WTC11 (cell line): ENCODE data around the gene GPC5.

Source experiments
- FOXK1 ChIP-seq: sonication (generic); formaldehyde crosslinking; IDR thresholded peaks from 2 replicates; pipeline ENCODE4 v1.8.0; 2022; ENCODE audit warnings: mild to moderate bottlenecking, moderate library complexity, missing genetic modification reagents
- HMGXB4 ChIP-seq: sonication (generic); formaldehyde crosslinking; IDR thresholded peaks from 2 replicates; pipeline ENCODE4 v1.8.1; 2023; ENCODE audit warnings: mild to moderate bottlenecking, moderate library complexity, missing genetic modification reagents
- MXD4 ChIP-seq: fragments of 250-450 bp; sonication (Bioruptor Pico); IDR thresholded peaks from 2 replicates; pipeline ENCODE4 v1.8.0; 2021; ENCODE audit warnings: mild to moderate bottlenecking, moderate library complexity, borderline replicate concordance
- MYBL2 ChIP-seq: sonication (generic); formaldehyde crosslinking; IDR thresholded peaks from 2 replicates; pipeline ENCODE4 v1.8.1; 2023; ENCODE audit warnings: mild to moderate bottlenecking, moderate library complexity, missing genetic modification reagents
- SP1 ChIP-seq: sonication (generic); formaldehyde crosslinking; conservative IDR thresholded peaks from 2 replicates; pipeline ENCODE4 v1.8.1; 2022; ENCODE audit warnings: missing genetic modification reagents
- TCF7 ChIP-seq: sonication (generic); formaldehyde crosslinking; IDR thresholded peaks from 2 replicates; pipeline ENCODE4 v1.8.0; 2022; ENCODE audit warnings: mild to moderate bottlenecking, low read depth, missing genetic modification reagents, moderate library complexity
- ZBTB43 ChIP-seq: sonication (generic); formaldehyde crosslinking; IDR thresholded peaks from 2 replicates; pipeline ENCODE4 v1.8.1; 2023; ENCODE audit warnings: mild to moderate bottlenecking, missing genetic modification reagents
- ZNF121 ChIP-seq: sonication (generic); formaldehyde crosslinking; IDR thresholded peaks from 2 replicates; pipeline ENCODE4 v1.8.0; 2023; ENCODE audit warnings: missing genetic modification reagents
- ZNF232 ChIP-seq: sonication (generic); formaldehyde crosslinking; IDR thresholded peaks from 2 replicates; pipeline ENCODE4 v1.8.0; 2022; ENCODE audit warnings: mild to moderate bottlenecking, missing genetic modification reagents
- ZNF263 ChIP-seq: sonication (generic); formaldehyde crosslinking; IDR thresholded peaks from 2 replicates; pipeline ENCODE4 v1.8.1; 2022; ENCODE audit warnings: low read depth, mild to moderate bottlenecking, moderate library complexity, missing genetic modification reagents
- TF ChIP-seq, protein P1 (sequence below): fragments of 200-600 bp; IDR thresholded peaks from 2 replicates; pipeline ENCODE4 v1.8.0; 2022; ENCODE audit warnings: antibody characterized with exemption
- TF ChIP-seq, protein P2 (sequence below): sonication (generic); formaldehyde crosslinking; IDR thresholded peaks from 2 replicates; pipeline ENCODE4 v1.8.1; 2022; ENCODE audit warnings: low read depth, missing genetic modification reagents, borderline replicate concordance
- TF ChIP-seq, protein P3 (sequence below): sonication (generic); formaldehyde crosslinking; IDR thresholded peaks from 2 replicates; pipeline ENCODE4 v1.8.0; 2023; ENCODE audit warnings: missing genetic modification reagents, mild to moderate bottlenecking, borderline replicate concordance

DNA sequence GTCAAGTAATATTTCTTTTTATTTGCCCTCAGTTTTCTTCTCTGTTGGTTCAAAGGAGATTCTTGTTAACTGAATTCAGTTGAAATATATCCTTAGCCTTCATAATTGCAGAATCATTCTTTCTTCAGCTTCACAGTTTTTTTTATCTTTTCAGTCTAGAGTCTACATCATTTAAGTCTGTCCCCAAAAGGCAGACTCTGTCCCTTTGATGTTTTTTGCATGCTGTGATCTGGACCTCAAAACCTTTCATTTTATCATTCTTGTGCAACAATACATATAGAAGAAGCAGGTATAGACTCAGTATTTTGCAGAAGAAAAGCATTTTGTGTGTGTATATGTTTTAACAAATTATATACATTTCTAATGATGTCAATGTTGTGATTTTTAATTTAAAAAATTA, 1093.4 kb downstream of the GPC5 start:
- TF ChIP-seq ZNF121 = no peak
- no peak for TF ChIP-seq ZBTB43 (CRISPR knock-in tag)
- TF ChIP-seq, protein P1, sequence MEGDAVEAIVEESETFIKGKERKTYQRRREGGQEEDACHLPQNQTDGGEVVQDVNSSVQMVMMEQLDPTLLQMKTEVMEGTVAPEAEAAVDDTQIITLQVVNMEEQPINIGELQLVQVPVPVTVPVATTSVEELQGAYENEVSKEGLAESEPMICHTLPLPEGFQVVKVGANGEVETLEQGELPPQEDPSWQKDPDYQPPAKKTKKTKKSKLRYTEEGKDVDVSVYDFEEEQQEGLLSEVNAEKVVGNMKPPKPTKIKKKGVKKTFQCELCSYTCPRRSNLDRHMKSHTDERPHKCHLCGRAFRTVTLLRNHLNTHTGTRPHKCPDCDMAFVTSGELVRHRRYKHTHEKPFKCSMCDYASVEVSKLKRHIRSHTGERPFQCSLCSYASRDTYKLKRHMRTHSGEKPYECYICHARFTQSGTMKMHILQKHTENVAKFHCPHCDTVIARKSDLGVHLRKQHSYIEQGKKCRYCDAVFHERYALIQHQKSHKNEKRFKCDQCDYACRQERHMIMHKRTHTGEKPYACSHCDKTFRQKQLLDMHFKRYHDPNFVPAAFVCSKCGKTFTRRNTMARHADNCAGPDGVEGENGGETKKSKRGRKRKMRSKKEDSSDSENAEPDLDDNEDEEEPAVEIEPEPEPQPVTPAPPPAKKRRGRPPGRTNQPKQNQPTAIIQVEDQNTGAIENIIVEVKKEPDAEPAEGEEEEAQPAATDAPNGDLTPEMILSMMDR = no peak
- no peak for TF ChIP-seq HMGXB4 (CRISPR knock-in tag)
- TF ChIP-seq FOXK1 (CRISPR knock-in tag) = no peak
- TF ChIP-seq ZNF232 = no peak
- TF ChIP-seq, protein P2, sequence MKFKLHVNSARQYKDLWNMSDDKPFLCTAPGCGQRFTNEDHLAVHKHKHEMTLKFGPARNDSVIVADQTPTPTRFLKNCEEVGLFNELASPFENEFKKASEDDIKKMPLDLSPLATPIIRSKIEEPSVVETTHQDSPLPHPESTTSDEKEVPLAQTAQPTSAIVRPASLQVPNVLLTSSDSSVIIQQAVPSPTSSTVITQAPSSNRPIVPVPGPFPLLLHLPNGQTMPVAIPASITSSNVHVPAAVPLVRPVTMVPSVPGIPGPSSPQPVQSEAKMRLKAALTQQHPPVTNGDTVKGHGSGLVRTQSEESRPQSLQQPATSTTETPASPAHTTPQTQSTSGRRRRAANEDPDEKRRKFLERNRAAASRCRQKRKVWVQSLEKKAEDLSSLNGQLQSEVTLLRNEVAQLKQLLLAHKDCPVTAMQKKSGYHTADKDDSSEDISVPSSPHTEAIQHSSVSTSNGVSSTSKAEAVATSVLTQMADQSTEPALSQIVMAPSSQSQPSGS = no peak
- TF ChIP-seq MXD4 = no peak
- no peak for TF ChIP-seq SP1 (CRISPR knock-in tag)
- TF ChIP-seq, protein P3, sequence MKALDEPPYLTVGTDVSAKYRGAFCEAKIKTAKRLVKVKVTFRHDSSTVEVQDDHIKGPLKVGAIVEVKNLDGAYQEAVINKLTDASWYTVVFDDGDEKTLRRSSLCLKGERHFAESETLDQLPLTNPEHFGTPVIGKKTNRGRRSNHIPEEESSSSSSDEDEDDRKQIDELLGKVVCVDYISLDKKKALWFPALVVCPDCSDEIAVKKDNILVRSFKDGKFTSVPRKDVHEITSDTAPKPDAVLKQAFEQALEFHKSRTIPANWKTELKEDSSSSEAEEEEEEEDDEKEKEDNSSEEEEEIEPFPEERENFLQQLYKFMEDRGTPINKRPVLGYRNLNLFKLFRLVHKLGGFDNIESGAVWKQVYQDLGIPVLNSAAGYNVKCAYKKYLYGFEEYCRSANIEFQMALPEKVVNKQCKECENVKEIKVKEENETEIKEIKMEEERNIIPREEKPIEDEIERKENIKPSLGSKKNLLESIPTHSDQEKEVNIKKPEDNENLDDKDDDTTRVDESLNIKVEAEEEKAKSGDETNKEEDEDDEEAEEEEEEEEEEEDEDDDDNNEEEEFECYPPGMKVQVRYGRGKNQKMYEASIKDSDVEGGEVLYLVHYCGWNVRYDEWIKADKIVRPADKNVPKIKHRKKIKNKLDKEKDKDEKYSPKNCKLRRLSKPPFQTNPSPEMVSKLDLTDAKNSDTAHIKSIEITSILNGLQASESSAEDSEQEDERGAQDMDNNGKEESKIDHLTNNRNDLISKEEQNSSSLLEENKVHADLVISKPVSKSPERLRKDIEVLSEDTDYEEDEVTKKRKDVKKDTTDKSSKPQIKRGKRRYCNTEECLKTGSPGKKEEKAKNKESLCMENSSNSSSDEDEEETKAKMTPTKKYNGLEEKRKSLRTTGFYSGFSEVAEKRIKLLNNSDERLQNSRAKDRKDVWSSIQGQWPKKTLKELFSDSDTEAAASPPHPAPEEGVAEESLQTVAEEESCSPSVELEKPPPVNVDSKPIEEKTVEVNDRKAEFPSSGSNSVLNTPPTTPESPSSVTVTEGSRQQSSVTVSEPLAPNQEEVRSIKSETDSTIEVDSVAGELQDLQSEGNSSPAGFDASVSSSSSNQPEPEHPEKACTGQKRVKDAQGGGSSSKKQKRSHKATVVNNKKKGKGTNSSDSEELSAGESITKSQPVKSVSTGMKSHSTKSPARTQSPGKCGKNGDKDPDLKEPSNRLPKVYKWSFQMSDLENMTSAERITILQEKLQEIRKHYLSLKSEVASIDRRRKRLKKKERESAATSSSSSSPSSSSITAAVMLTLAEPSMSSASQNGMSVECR (CRISPR knock-in tag) = no peak
- no peak for TF ChIP-seq MYBL2
- no peak for TF ChIP-seq ZNF263
- no peak for TF ChIP-seq TCF7 (CRISPR knock-in tag)
